ENCODE results near the gene GRAP2.

DNA sequence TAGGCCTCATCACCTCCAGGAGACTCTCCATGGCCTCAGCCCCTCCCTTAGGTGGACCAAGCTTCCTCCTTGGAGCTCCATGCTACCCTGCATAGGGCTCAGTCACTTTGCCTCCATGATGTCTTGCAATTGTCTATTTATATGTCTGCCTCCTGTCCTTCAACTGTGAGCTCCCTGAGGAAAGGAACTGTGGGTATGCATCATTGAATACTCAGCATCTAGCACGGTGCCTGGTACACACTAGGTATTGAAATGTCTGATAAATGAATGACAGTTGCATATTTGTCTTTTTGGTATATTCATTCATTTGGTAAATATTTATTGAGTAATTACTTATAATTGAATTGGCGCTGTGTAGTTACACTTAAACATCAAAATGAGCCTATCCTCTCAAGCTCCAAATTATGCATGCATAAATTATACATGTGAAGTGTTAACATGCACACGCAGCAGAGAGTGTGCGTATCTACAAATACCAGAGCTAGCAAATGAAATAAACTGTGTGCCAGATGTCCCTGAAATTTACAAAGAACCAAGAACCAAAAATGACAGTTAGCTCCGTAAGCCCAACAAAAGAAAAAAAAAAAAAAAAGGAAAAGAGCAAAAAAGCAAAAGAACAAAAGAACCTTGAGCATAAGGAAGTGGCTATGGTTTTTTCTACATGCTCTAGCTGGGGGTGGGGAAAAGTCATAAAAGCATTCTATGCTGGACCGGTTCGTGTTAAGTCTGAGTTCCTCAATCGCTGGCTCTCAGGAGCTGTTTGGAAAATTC is 25.2 kb downstream of the GRAP2 start:
- no peak for TF ChIP-seq POLR2A (IDR thresholded peaks at IDR 0.05)
- TF ChIP-seq, protein P1, sequence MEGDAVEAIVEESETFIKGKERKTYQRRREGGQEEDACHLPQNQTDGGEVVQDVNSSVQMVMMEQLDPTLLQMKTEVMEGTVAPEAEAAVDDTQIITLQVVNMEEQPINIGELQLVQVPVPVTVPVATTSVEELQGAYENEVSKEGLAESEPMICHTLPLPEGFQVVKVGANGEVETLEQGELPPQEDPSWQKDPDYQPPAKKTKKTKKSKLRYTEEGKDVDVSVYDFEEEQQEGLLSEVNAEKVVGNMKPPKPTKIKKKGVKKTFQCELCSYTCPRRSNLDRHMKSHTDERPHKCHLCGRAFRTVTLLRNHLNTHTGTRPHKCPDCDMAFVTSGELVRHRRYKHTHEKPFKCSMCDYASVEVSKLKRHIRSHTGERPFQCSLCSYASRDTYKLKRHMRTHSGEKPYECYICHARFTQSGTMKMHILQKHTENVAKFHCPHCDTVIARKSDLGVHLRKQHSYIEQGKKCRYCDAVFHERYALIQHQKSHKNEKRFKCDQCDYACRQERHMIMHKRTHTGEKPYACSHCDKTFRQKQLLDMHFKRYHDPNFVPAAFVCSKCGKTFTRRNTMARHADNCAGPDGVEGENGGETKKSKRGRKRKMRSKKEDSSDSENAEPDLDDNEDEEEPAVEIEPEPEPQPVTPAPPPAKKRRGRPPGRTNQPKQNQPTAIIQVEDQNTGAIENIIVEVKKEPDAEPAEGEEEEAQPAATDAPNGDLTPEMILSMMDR (IDR thresholded peaks at IDR 0.05) = no peak
